HepG2 (cell line): ENCODE results near the gene NIBAN1. TPM values are rescaled to one million over a fixed set of nuclear protein-coding genes. Genes with fewer than 3 reads are reported as not detected.

ENCODE experiments used
- ATAC-seq: fragments of 200-7000 bp; cut with Tn5 transposase; 3 replicates; pipeline ENCODE4 v1.9.1; 2020; ENCODE audit warnings: mild to moderate bottlenecking, moderate library complexity
- BruUV-seq: library from RNA; stranded (reverse); fragments of 400-500 nt; replicated peaks from 2 replicates; lab custom pipeline; 2021; lab: Mats Ljungman, UMichigan
- CTCF ChIA-PET: fragments of 300-600 bp; formaldehyde crosslinking; extraction: SDS; loops from one replicate; lab custom pipeline; 2021; ENCODE audit warnings: low total read pairs, inconsistent platforms, low intra/inter-chr PET ratio; lab: Yijun Ruan, JAX
- POLR2A ChIA-PET: fragments of 350-600 bp; sonication (Branson Sonifier 250); formaldehyde crosslinking; loops from one replicate; lab custom pipeline; 2020; ENCODE audit warnings: antibody characterized with exemption, inconsistent platforms; lab: Yijun Ruan, JAX
- DNase-seq: peaks from one replicate; pipeline ENCODE4 v3.0.0-alpha.2; 2015; ENCODE audit warnings: low spot score
- FAIRE-seq: peaks from 3 replicates; lab custom pipeline; 2011; peaks lifted over from hg19 to GRCh38; lab: Jason Lieb, UNC
- H2AFZ ChIP-seq: one replicate; pipeline ENCODE4 v1.6.1; 2011; ENCODE audit warnings: low read length, inconsistent platforms
- H3K27ac ChIP-seq: fragments of 300-600 bp; 3 replicates; pipeline ENCODE4 v1.8.0; 2011; ENCODE audit warnings: mixed run types, mild to moderate bottlenecking, mixed read lengths, low read length, inconsistent platforms; ENCODE audit not compliant: insufficient read depth; ENCODE audit errors: extremely low read length
- H3K27me3 ChIP-seq, 2 experiments: fragments of 200-600 bp in 1 of 2; 2 replicates in 1 of 2; 3 replicates in 1 of 2; pipeline versions ENCODE4 v1.6.0 to v1.8.0; 2011; ENCODE audit warnings: low read length in 2 of 2, mild to moderate bottlenecking in 2 of 2, moderate library complexity in 2 of 2, inconsistent platforms in 1 of 2; ENCODE audit not compliant: insufficient read depth in 2 of 2, control insufficient read depth in 1 of 2
- H3K36me3 ChIP-seq, 2 experiments: fragments of 200-600 bp in 1 of 2; replicated peaks in 1 of 2; 2 replicates in 1 of 2; 3 replicates in 1 of 2; pipeline versions ENCODE4 v1.5.1 to v1.8.0; 2011; ENCODE audit warnings: low read length in 2 of 2, inconsistent platforms in 1 of 2; ENCODE audit not compliant: insufficient read depth in 2 of 2, control insufficient read depth in 1 of 2
- H3K4me1 ChIP-seq: 2 replicates; pipeline ENCODE4 v1.5.1; 2012; ENCODE audit warnings: low read length, inconsistent platforms; ENCODE audit not compliant: insufficient read depth
- H3K4me2 ChIP-seq: 2 replicates; pipeline ENCODE4 v1.6.0; 2011; ENCODE audit warnings: low read depth, low read length, inconsistent platforms
- H3K4me3 ChIP-seq, 3 experiments: fragments of 200-600 bp in 1 of 3; sonication (generic), shearing (Covaris generic) in 1 of 3; replicated peaks in 1 of 3; 2 replicates each; pipeline ENCODE4 v1.5.1; 2011 to 2016; ENCODE audit warnings: low read length in 3 of 3, inconsistent platforms in 2 of 3, low read depth in 2 of 3, mild to moderate bottlenecking in 2 of 3, control low read depth in 1 of 3, mixed read lengths in 1 of 3; ENCODE audit not compliant: insufficient read depth in 1 of 3
- H3K79me2 ChIP-seq: one replicate; pipeline ENCODE4 v1.6.1; 2011; ENCODE audit warnings: low read length, inconsistent platforms; ENCODE audit not compliant: insufficient read depth
- H3K9ac ChIP-seq: 2 replicates; pipeline ENCODE4 v1.6.0; 2011; ENCODE audit warnings: mild to moderate bottlenecking, low read depth, low read length, inconsistent platforms; ENCODE audit not compliant: insufficient read depth
- H3K9me3 ChIP-seq: 2 replicates; pipeline ENCODE4 v1.5.1; 2012; ENCODE audit warnings: mild to moderate bottlenecking, low read length
- H4K20me1 ChIP-seq: 2 replicates; pipeline ENCODE4 v1.6.0; 2011; ENCODE audit warnings: inconsistent platforms, mild to moderate bottlenecking, low read length, moderate library complexity; ENCODE audit not compliant: insufficient read depth
- CSRNP1 ChIP-seq: sonication (generic); formaldehyde crosslinking; IDR thresholded peaks from 2 replicates; pipeline ENCODE4 v1.8.1; 2023; ENCODE audit warnings: mild to moderate bottlenecking, missing genetic modification reagents
- DRAP1 ChIP-seq: IDR thresholded peaks from 2 replicates; pipeline ENCODE4 v1.6.1; 2016; ENCODE audit warnings: missing genetic modification reagents, missing compliant biosample characterization
- EP300 ChIP-seq, 3 experiments: sonication (generic) in 1 of 3; formaldehyde crosslinking in 1 of 3; IDR thresholded peaks; 2 replicates each; pipeline versions ENCODE4 v1.5.1 to v1.6.1; 2011 to 2020; ENCODE audit warnings: low read depth in 2 of 3, low read length in 2 of 3, borderline replicate concordance in 1 of 3, improper control_type of control experiment in 1 of 3, mild to moderate bottlenecking in 1 of 3, missing genetic modification reagents in 1 of 3, moderate library complexity in 1 of 3
- HNF4G ChIP-seq, 2 experiments: sonication (generic) in 1 of 2; formaldehyde crosslinking in 1 of 2; IDR thresholded peaks; 2 replicates each; pipeline versions ENCODE4 v1.4.0 to v1.6.1; 2011 to 2020; ENCODE audit warnings: borderline replicate concordance in 2 of 2, low read depth in 2 of 2, mild to moderate bottlenecking in 2 of 2, low read length in 1 of 2, missing genetic modification reagents in 1 of 2, moderate library complexity in 1 of 2
- HOXA5 ChIP-seq: sonication (generic); formaldehyde crosslinking; IDR thresholded peaks from 2 replicates; pipeline ENCODE4 v1.4.0; 2020; ENCODE audit warnings: missing genetic modification reagents
- KMT2B ChIP-seq: IDR thresholded peaks from 2 replicates; pipeline ENCODE4 v1.6.1; 2016; ENCODE audit warnings: missing genetic modification reagents, missing compliant biosample characterization
- MXI1 ChIP-seq: IDR thresholded peaks from 3 replicates; pipeline ENCODE4 v1.6.1; 2012; ENCODE audit warnings: low read depth, low read length, inconsistent platforms, borderline replicate concordance
- NR2F2 ChIP-seq: IDR thresholded peaks from 2 replicates; pipeline ENCODE4 v1.6.1; 2012; ENCODE audit warnings: low read depth, inconsistent platforms, borderline replicate concordance
- NR2F6 ChIP-seq, 2 experiments: IDR thresholded peaks; 2 replicates each; pipeline ENCODE4 v1.6.1; 2016; ENCODE audit warnings: antibody characterized with exemption in 1 of 2, mild to moderate bottlenecking in 1 of 2
- ZC3H4 ChIP-seq: sonication (generic); formaldehyde crosslinking; IDR thresholded peaks from 2 replicates; pipeline ENCODE4 v1.4.0; 2020; ENCODE audit warnings: missing genetic modification reagents, borderline replicate concordance
- ZFP36 ChIP-seq: fragments of 150-350 bp; IDR thresholded peaks from 2 replicates; pipeline ENCODE4 v1.6.1; 2018; ENCODE audit warnings: borderline replicate concordance, low read length, low read depth; ENCODE audit not compliant: partially characterized antibody
- ZFYVE20 ChIP-seq: sonication (generic); formaldehyde crosslinking; IDR thresholded peaks from 2 replicates; pipeline ENCODE4 v1.8.0; 2023; ENCODE audit warnings: low read depth, mild to moderate bottlenecking, moderate library complexity, missing genetic modification reagents, borderline replicate concordance
- ZKSCAN8 ChIP-seq: IDR thresholded peaks from 2 replicates; pipeline ENCODE4 v1.6.1; 2016; ENCODE audit warnings: borderline replicate concordance, missing genetic modification reagents, missing compliant biosample characterization
- ZNF138 ChIP-seq: sonication (generic); formaldehyde crosslinking; IDR thresholded peaks from 2 replicates; pipeline ENCODE4 v1.5.0; 2020; ENCODE audit warnings: mild to moderate bottlenecking, low read depth, missing genetic modification reagents
- ZNF251 ChIP-seq: sonication (generic); formaldehyde crosslinking; IDR thresholded peaks from 2 replicates; pipeline ENCODE4 v1.9.0; 2021; ENCODE audit warnings: mild to moderate bottlenecking, missing genetic modification reagents
- in situ Hi-C: cut with HindIII; loops from 2 replicates; pipeline ENCODE4 v1.10.0; 2017; ENCODE audit warnings: low pct_unique_long_range_greater_than_20kb; ENCODE audit not compliant: extremely low pct_ligation_motif_present
- intact Hi-C: fragments of 100-400 bp; cut with micrococcal nuclease; formaldehyde crosslinking; loops from one replicate; pipeline ENCODE4 v1.10.0; 2022; ENCODE audit not compliant: unreplicated experiment
- polyA plus RNA-seq, 8 experiments: library from polyadenylated mRNA; depleted of rRNA in 3 of 8; stranded (reverse) in 7 of 8; unstranded in 1 of 8; fragments of >200 nt; fragmentation: Illumina TruSeq in 4 of 8; extraction: Trizol in 4 of 8; gene quantifications; 2 replicates each; pipeline versions ENCODE4 v1.2.1 to v1.2.3, GENCODE V29; 2011 to 2016; ENCODE audit warnings: low read depth in 4 of 8, missing spikeins in 1 of 8, mixed read lengths in 1 of 8; ENCODE audit not compliant: insufficient read depth in 1 of 8
- total RNA-seq, 5 experiments: library from RNA; depleted of rRNA; stranded (reverse); fragments of >200 nt; fragmentation: Illumina TruSeq; extraction: Trizol; gene quantifications; 2 replicates each; pipeline ENCODE4 v1.2.3, GENCODE V29; 2016; ENCODE audit warnings: low read depth in 1 of 5
- TF ChIP-seq, protein P1 (sequence below): sonication (generic); formaldehyde crosslinking; conservative IDR thresholded peaks from 2 replicates; pipeline ENCODE4 v1.4.0; 2020; ENCODE audit warnings: missing genetic modification reagents
- TF ChIP-seq, protein P2 (sequence below): fragments of 450-650 bp; IDR thresholded peaks from 2 replicates; pipeline ENCODE4 v1.6.1; 2016

Gene NIBAN1
- total and polyA plus RNA-seq, 2 of the 13 experiments (the other 11 are each of a cell fraction or from before 2014, with no cell fraction given) = not detected

DNA sequence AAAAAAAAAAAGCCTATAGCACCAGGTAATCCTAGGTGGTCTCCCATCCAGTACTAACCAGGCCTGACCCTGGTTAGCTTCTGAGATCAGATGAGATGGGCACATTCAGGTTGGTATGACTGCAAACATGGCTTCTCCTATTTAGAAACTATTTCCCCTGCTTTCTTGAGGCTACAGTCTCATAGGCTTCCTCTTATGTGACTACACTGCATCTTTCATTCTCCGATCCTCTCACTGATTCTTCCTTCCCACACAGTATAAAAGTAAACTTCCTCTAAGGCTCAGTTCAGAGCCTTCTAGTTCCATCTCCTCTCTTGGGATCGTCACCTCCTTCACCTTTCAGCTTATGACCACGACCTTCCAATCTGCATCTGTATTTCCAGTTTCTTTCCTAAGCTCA lies 40.6 kb upstream of the NIBAN1 start (continued):
- TF ChIP-seq ZKSCAN8 (CRISPR knock-in tag) = no peak
- TF ChIP-seq, protein P1, sequence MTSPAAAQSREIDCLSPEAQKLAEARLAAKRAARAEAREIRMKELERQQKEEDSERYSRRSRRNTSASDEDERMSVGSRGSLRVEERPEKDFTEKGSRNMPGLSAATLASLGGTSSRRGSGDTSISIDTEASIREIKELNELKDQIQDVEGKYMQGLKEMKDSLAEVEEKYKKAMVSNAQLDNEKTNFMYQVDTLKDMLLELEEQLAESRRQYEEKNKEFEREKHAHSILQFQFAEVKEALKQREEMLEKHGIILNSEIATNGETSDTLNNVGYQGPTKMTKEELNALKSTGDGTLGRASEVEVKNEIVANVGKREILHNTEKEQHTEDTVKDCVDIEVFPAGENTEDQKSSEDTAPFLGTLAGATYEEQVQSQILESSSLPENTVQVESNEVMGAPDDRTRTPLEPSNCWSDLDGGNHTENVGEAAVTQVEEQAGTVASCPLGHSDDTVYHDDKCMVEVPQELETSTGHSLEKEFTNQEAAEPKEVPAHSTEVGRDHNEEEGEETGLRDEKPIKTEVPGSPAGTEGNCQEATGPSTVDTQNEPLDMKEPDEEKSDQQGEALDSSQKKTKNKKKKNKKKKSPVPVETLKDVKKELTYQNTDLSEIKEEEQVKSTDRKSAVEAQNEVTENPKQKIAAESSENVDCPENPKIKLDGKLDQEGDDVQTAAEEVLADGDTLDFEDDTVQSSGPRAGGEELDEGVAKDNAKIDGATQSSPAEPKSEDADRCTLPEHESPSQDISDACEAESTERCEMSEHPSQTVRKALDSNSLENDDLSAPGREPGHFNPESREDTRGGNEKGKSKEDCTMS (CRISPR knock-in tag) = no peak
- no peak for TF ChIP-seq ZC3H4 (CRISPR knock-in tag)
- no peak for TF ChIP-seq NR2F2
- TF ChIP-seq, all 625 proteins: peak for 0

DNA sequence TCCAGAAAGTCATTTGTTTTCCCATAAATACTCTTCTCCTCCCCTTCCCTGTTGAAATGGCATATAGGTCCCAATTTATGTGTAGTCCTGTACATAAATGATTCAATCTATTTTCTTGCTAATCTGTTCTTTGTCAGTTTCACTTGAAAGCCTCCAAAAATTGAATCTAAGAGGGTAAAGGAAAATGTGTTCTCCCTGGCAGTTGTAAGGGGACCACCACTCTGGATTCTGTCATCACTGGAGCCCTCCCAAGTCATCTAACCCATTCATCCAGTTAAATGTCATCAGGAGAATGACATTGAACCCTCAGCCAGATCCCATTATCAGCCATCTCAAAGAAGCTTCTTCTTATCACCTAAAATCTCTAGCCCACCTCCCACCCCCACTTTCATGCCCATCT lies 36.1 kb upstream of the NIBAN1 start:
- no peaks in the 10 kb centered on the region for H4K20me1 ChIP-seq
- POLR2A ChIA-PET = no interaction called here
- H2AFZ ChIP-seq = no peak overlapping the region
- intact Hi-C loops = no loop called here
- H3K9ac ChIP-seq = no peak overlapping the region
- H3K9me3 ChIP-seq = no peaks in the 10 kb centered on the region
- no peaks in the 10 kb centered on the region for H3K36me3 ChIP-seq
- no peak overlapping the region for H3K4me3 ChIP-seq
- H3K4me1 ChIP-seq = peaks cover 5% of the 10 kb centered on the region; the same call in 1 of the 2 replicates
- ATAC-seq (no peak), FAIRE-seq (no peak), DNase-seq (no peak)
- no peak overlapping the region for H3K4me2 ChIP-seq
- H3K27ac ChIP-seq = no peak overlapping the region
- CTCF ChIA-PET = no interaction called here
- in situ Hi-C loops = no loop called here
- H3K27me3 ChIP-seq = peaks cover 0 to 6% of the 10 kb centered on the region in 2 experiments; a peak in 1 of 5 replicates
- BruUV-seq = no TSS peak
- no peaks in the 10 kb centered on the region for H3K79me2 ChIP-seq
- TF ChIP-seq EP300 (IDR thresholded peaks at IDR 0.05; ENCODE audit: low read depth in 2 of 2, low read length in 2 of 2) = no peak
- no peak for TF ChIP-seq EP300 (CRISPR knock-in tag; IDR thresholded peaks at IDR 0.05; ENCODE audit: borderline replicate concordance)
- TF ChIP-seq HOXA5 (CRISPR knock-in tag) = no peak
- TF ChIP-seq, protein P2, sequence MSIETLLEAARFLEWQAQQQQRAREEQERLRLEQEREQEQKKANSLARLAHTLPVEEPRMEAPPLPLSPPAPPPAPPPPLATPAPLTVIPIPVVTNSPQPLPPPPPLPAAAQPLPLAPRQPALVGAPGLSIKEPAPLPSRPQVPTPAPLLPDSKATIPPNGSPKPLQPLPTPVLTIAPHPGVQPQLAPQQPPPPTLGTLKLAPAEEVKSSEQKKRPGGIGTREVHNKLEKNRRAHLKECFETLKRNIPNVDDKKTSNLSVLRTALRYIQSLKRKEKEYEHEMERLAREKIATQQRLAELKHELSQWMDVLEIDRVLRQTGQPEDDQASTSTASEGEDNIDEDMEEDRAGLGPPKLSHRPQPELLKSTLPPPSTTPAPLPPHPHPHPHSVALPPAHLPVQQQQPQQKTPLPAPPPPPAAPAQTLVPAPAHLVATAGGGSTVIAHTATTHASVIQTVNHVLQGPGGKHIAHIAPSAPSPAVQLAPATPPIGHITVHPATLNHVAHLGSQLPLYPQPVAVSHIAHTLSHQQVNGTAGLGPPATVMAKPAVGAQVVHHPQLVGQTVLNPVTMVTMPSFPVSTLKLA = no peak
- no peak for TF ChIP-seq ZNF138
- no peak for TF ChIP-seq MXI1
- TF ChIP-seq HNF4G (IDR thresholded peaks at IDR 0.05; ENCODE audit: borderline replicate concordance, low read depth, low read length) = no peak
- TF ChIP-seq HNF4G (CRISPR knock-in tag; IDR thresholded peaks at IDR 0.05; ENCODE audit: borderline replicate concordance, low read depth) = no peak
- TF ChIP-seq NR2F6 (IDR thresholded peaks at IDR 0.05) = no peak
- no peak for TF ChIP-seq NR2F6 (CRISPR knock-in tag; IDR thresholded peaks at IDR 0.05)
- no peak for TF ChIP-seq CSRNP1
- no peak for TF ChIP-seq ZNF251 (CRISPR knock-in tag)
- no peak for TF ChIP-seq KMT2B (CRISPR knock-in tag)
- TF ChIP-seq DRAP1 (CRISPR knock-in tag) = no peak
- no peak for TF ChIP-seq ZFYVE20 (CRISPR knock-in tag)
- no peak for TF ChIP-seq ZFP36
